HepG2 (cell line): Measurements from ENCODE around the gene OGFR. TPM values are rescaled to one million over a fixed set of nuclear protein-coding genes. Genes with fewer than 3 reads are reported as not detected.

ENCODE experiments used
- AGO1 ChIP-seq: fragments of 200-400 bp; formaldehyde crosslinking; IDR thresholded peaks from 2 replicates; pipeline ENCODE4 v1.6.1; 2017; ENCODE audit warnings: mild to moderate bottlenecking, low read depth, low read length, moderate library complexity; ENCODE audit not compliant: poor library complexity, severe bottlenecking
- AHDC1 ChIP-seq: sonication (generic); formaldehyde crosslinking; IDR thresholded peaks from 2 replicates; pipeline ENCODE4 v1.5.1; 2020; ENCODE audit warnings: mild to moderate bottlenecking, missing genetic modification reagents, borderline replicate concordance
- ATAD3A ChIP-seq: sonication (generic); formaldehyde crosslinking; IDR thresholded peaks from 2 replicates; pipeline ENCODE4 v1.4.0; 2020; ENCODE audit warnings: missing genetic modification reagents
- CBFB ChIP-seq: sonication (generic); formaldehyde crosslinking; IDR thresholded peaks from 2 replicates; pipeline ENCODE4 v1.4.0; 2020; ENCODE audit warnings: missing genetic modification reagents
- EHMT2 ChIP-seq: fragments of 200-600 bp; sonication (generic); IDR thresholded peaks from 2 replicates; pipeline ENCODE4 v1.7.0; 2017; ENCODE audit warnings: antibody characterized with exemption, low read depth, low read length, borderline replicate concordance
- ESRRA ChIP-seq: sonication (generic); formaldehyde crosslinking; IDR thresholded peaks from 2 replicates; pipeline ENCODE4 v1.5.1; 2020; ENCODE audit warnings: mild to moderate bottlenecking, low read depth, missing genetic modification reagents
- GMEB1 ChIP-seq: sonication (generic); formaldehyde crosslinking; IDR thresholded peaks from 2 replicates; pipeline ENCODE4 v1.5.1; 2020; ENCODE audit warnings: missing genetic modification reagents, mild to moderate bottlenecking, borderline replicate concordance
- NBN ChIP-seq: fragments of 450-650 bp; conservative IDR thresholded peaks from 2 replicates; pipeline ENCODE4 v1.6.1; 2017
- SP140L ChIP-seq: sonication (generic); formaldehyde crosslinking; IDR thresholded peaks from 2 replicates; pipeline ENCODE4 v1.4.0; 2020; ENCODE audit warnings: missing genetic modification reagents, borderline replicate concordance
- U2AF1 ChIP-seq: fragments of 200-400 bp; formaldehyde crosslinking; optimal IDR thresholded peaks from 2 replicates; pipeline ENCODE3; 2017; ENCODE audit warnings: mild to moderate bottlenecking, low read depth, low read length
- ZBTB39 ChIP-seq: sonication (generic); formaldehyde crosslinking; IDR thresholded peaks from 2 replicates; pipeline ENCODE4 v1.5.0; 2020; ENCODE audit warnings: missing genetic modification reagents
- ZGPAT ChIP-seq: IDR thresholded peaks from 2 replicates; pipeline ENCODE4 v1.6.1; 2016; ENCODE audit warnings: mild to moderate bottlenecking
- ZNF280D ChIP-seq: sonication (generic); formaldehyde crosslinking; IDR thresholded peaks from 2 replicates; pipeline ENCODE4 v1.5.1; 2020; ENCODE audit warnings: mild to moderate bottlenecking, missing genetic modification reagents
- ZNF678 ChIP-seq: sonication (generic); formaldehyde crosslinking; IDR thresholded peaks from 2 replicates; pipeline ENCODE4 v1.4.0; 2020; ENCODE audit warnings: mild to moderate bottlenecking, missing genetic modification reagents
- polyA plus RNA-seq, 8 experiments: library from polyadenylated mRNA; depleted of rRNA in 3 of 8; stranded (reverse) in 7 of 8; unstranded in 1 of 8; fragments of >200 nt; fragmentation: Illumina TruSeq in 4 of 8; extraction: Trizol in 4 of 8; gene quantifications; 2 replicates each; pipeline versions ENCODE4 v1.2.1 to v1.2.3, GENCODE V29; 2011 to 2016; ENCODE audit warnings: low read depth in 4 of 8, missing spikeins in 1 of 8, mixed read lengths in 1 of 8; ENCODE audit not compliant: insufficient read depth in 1 of 8
- total RNA-seq, 5 experiments: library from RNA; depleted of rRNA; stranded (reverse); fragments of >200 nt; fragmentation: Illumina TruSeq; extraction: Trizol; gene quantifications; 2 replicates each; pipeline ENCODE4 v1.2.3, GENCODE V29; 2016; ENCODE audit warnings: low read depth in 1 of 5

OGFR gene
- total and polyA plus RNA-seq, 2 of the 13 experiments (the other 11 are each of a cell fraction or from before 2014, with no cell fraction given), result 47.7 to 81.8 TPM

GRCh38 chr20:62795023-62795761 is 9.4 kb upstream of the OGFR start (continued):
- TF ChIP-seq ATAD3A, result no peak
- peak; percentile 69 for TF ChIP-seq GMEB1 (CRISPR knock-in tag)
- TF ChIP-seq NBN, result no peak
- no peak for TF ChIP-seq ZBTB39 (CRISPR knock-in tag)
- TF ChIP-seq AGO1, result peak; percentile 31
- peak; percentile 84; the same call in 1 of the 2 replicates for TF ChIP-seq ZNF280D (CRISPR knock-in tag)
- TF ChIP-seq SP140L (CRISPR knock-in tag), result no peak
- TF ChIP-seq ESRRA, result peak; percentile 71
- TF ChIP-seq U2AF1, result no peak
- TF ChIP-seq ZNF678 (CRISPR knock-in tag), result peak; percentile 72; the same call in 1 of the 2 replicates
- no peak for TF ChIP-seq AHDC1
- TF ChIP-seq CBFB, result peak; percentile 55; the same call in 1 of the 2 replicates
- no peak; the same call in 1 of the 2 replicates for TF ChIP-seq ZGPAT (CRISPR knock-in tag)
- TF ChIP-seq EHMT2, result no peak
